HepG2 (cell line): ENCODE data around the gene ANKRD13D. TPM values are rescaled to one million over a fixed set of nuclear protein-coding genes. Genes with fewer than 3 reads are reported as not detected.

Experiments
- ATAC-seq: fragments of 200-7000 bp; cut with Tn5 transposase; 3 replicates; pipeline ENCODE4 v1.9.1; 2020; ENCODE audit warnings: mild to moderate bottlenecking, moderate library complexity
- BruUV-seq: library from RNA; stranded (reverse); fragments of 400-500 nt; replicated peaks from 2 replicates; lab custom pipeline; 2021; lab: Mats Ljungman, UMichigan
- CTCF ChIA-PET: fragments of 300-600 bp; formaldehyde crosslinking; extraction: SDS; loops from one replicate; lab custom pipeline; 2021; ENCODE audit warnings: low total read pairs, inconsistent platforms, low intra/inter-chr PET ratio; lab: Yijun Ruan, JAX
- POLR2A ChIA-PET: fragments of 350-600 bp; sonication (Branson Sonifier 250); formaldehyde crosslinking; loops from one replicate; lab custom pipeline; 2020; ENCODE audit warnings: antibody characterized with exemption, inconsistent platforms; lab: Yijun Ruan, JAX
- DNase-seq: peaks from one replicate; pipeline ENCODE4 v3.0.0-alpha.2; 2015; ENCODE audit warnings: low spot score
- FAIRE-seq: peaks from 3 replicates; lab custom pipeline; 2011; peaks lifted over from hg19 to GRCh38; lab: Jason Lieb, UNC
- H2AFZ ChIP-seq: one replicate; pipeline ENCODE4 v1.6.1; 2011; ENCODE audit warnings: low read length, inconsistent platforms
- H3K27ac ChIP-seq: fragments of 300-600 bp; 3 replicates; pipeline ENCODE4 v1.8.0; 2011; ENCODE audit warnings: mixed run types, mild to moderate bottlenecking, mixed read lengths, low read length, inconsistent platforms; ENCODE audit not compliant: insufficient read depth; ENCODE audit errors: extremely low read length
- H3K27me3 ChIP-seq, 2 experiments: fragments of 200-600 bp in 1 of 2; 2 replicates in 1 of 2; 3 replicates in 1 of 2; pipeline versions ENCODE4 v1.6.0 to v1.8.0; 2011; ENCODE audit warnings: low read length in 2 of 2, mild to moderate bottlenecking in 2 of 2, moderate library complexity in 2 of 2, inconsistent platforms in 1 of 2; ENCODE audit not compliant: insufficient read depth in 2 of 2, control insufficient read depth in 1 of 2
- H3K36me3 ChIP-seq, 2 experiments: fragments of 200-600 bp in 1 of 2; replicated peaks in 1 of 2; 2 replicates in 1 of 2; 3 replicates in 1 of 2; pipeline versions ENCODE4 v1.5.1 to v1.8.0; 2011; ENCODE audit warnings: low read length in 2 of 2, inconsistent platforms in 1 of 2; ENCODE audit not compliant: insufficient read depth in 2 of 2, control insufficient read depth in 1 of 2
- H3K4me1 ChIP-seq: 2 replicates; pipeline ENCODE4 v1.5.1; 2012; ENCODE audit warnings: low read length, inconsistent platforms; ENCODE audit not compliant: insufficient read depth
- H3K4me2 ChIP-seq: 2 replicates; pipeline ENCODE4 v1.6.0; 2011; ENCODE audit warnings: low read depth, low read length, inconsistent platforms
- H3K4me3 ChIP-seq, 3 experiments: fragments of 200-600 bp in 1 of 3; sonication (generic), shearing (Covaris generic) in 1 of 3; replicated peaks in 1 of 3; 2 replicates each; pipeline ENCODE4 v1.5.1; 2011 to 2016; ENCODE audit warnings: low read length in 3 of 3, inconsistent platforms in 2 of 3, low read depth in 2 of 3, mild to moderate bottlenecking in 2 of 3, control low read depth in 1 of 3, mixed read lengths in 1 of 3; ENCODE audit not compliant: insufficient read depth in 1 of 3
- H3K79me2 ChIP-seq: one replicate; pipeline ENCODE4 v1.6.1; 2011; ENCODE audit warnings: low read length, inconsistent platforms; ENCODE audit not compliant: insufficient read depth
- H3K9ac ChIP-seq: 2 replicates; pipeline ENCODE4 v1.6.0; 2011; ENCODE audit warnings: mild to moderate bottlenecking, low read depth, low read length, inconsistent platforms; ENCODE audit not compliant: insufficient read depth
- H3K9me3 ChIP-seq: 2 replicates; pipeline ENCODE4 v1.5.1; 2012; ENCODE audit warnings: mild to moderate bottlenecking, low read length
- H4K20me1 ChIP-seq: 2 replicates; pipeline ENCODE4 v1.6.0; 2011; ENCODE audit warnings: inconsistent platforms, mild to moderate bottlenecking, low read length, moderate library complexity; ENCODE audit not compliant: insufficient read depth
- CEBPG ChIP-seq: IDR thresholded peaks from 2 replicates; pipeline ENCODE4 v1.6.1; 2016
- HCFC1 ChIP-seq: fragments of 150-350 bp; IDR thresholded peaks from 2 replicates; pipeline ENCODE4 v1.6.1; 2014; ENCODE audit warnings: low read depth, low read length
- MZF1 ChIP-seq: sonication (generic); formaldehyde crosslinking; IDR thresholded peaks from 2 replicates; pipeline ENCODE4 v1.8.1; 2023; ENCODE audit warnings: mild to moderate bottlenecking, missing genetic modification reagents, borderline replicate concordance
- NFATC3 ChIP-seq: sonication (generic); formaldehyde crosslinking; IDR thresholded peaks from 2 replicates; pipeline ENCODE4 v1.5.1; 2020; ENCODE audit warnings: mild to moderate bottlenecking, missing genetic modification reagents
- NFIC ChIP-seq: IDR thresholded peaks from 2 replicates; pipeline ENCODE4 v1.6.1; 2012; ENCODE audit warnings: mild to moderate bottlenecking, low read length, inconsistent platforms
- NR1H2 ChIP-seq: sonication (generic); formaldehyde crosslinking; IDR thresholded peaks from 2 replicates; pipeline ENCODE4 v1.8.1; 2022; ENCODE audit warnings: low read depth, missing genetic modification reagents, borderline replicate concordance
- TCF12 ChIP-seq, 2 experiments: fragments of 450-650 bp in 1 of 2; sonication (generic) in 1 of 2; formaldehyde crosslinking in 1 of 2; IDR thresholded peaks; 2 replicates each; pipeline versions ENCODE4 v1.6.1 to v1.8.0; 2017 to 2022; ENCODE audit warnings: antibody characterized with exemption in 1 of 2, mild to moderate bottlenecking in 1 of 2, missing genetic modification reagents in 1 of 2, moderate library complexity in 1 of 2
- ZFP36 ChIP-seq: fragments of 150-350 bp; IDR thresholded peaks from 2 replicates; pipeline ENCODE4 v1.6.1; 2018; ENCODE audit warnings: borderline replicate concordance, low read length, low read depth; ENCODE audit not compliant: partially characterized antibody
- ZKSCAN5 ChIP-seq: sonication (generic); formaldehyde crosslinking; IDR thresholded peaks from 2 replicates; pipeline ENCODE4 v1.5.1; 2020; ENCODE audit warnings: mild to moderate bottlenecking, missing genetic modification reagents
- ZNF10 ChIP-seq: sonication (generic); formaldehyde crosslinking; IDR thresholded peaks from 2 replicates; pipeline ENCODE4 v1.4.0; 2020; ENCODE audit warnings: mild to moderate bottlenecking, low read depth, missing genetic modification reagents, borderline replicate concordance
- ZSCAN30 ChIP-seq: sonication (generic); formaldehyde crosslinking; IDR thresholded peaks from 2 replicates; pipeline ENCODE4 v1.5.0; 2020; ENCODE audit warnings: mild to moderate bottlenecking, missing genetic modification reagents
- WGBS: methylation state at CpG from one replicate; pipeline ENCODE4 v1.1.6; 2017; ENCODE audit warnings: low lambda C conversion rate; 5-methylcytosine and 5-hydroxymethylcytosine counted together
- in situ Hi-C: cut with HindIII; loops from 2 replicates; pipeline ENCODE4 v1.10.0; 2017; ENCODE audit warnings: low pct_unique_long_range_greater_than_20kb; ENCODE audit not compliant: extremely low pct_ligation_motif_present
- intact Hi-C: fragments of 100-400 bp; cut with micrococcal nuclease; formaldehyde crosslinking; loops from one replicate; pipeline ENCODE4 v1.10.0; 2022; ENCODE audit not compliant: unreplicated experiment
- polyA plus RNA-seq, 8 experiments: library from polyadenylated mRNA; depleted of rRNA in 3 of 8; stranded (reverse) in 7 of 8; unstranded in 1 of 8; fragments of >200 nt; fragmentation: Illumina TruSeq in 4 of 8; extraction: Trizol in 4 of 8; gene quantifications; 2 replicates each; pipeline versions ENCODE4 v1.2.1 to v1.2.3, GENCODE V29; 2011 to 2016; ENCODE audit warnings: low read depth in 4 of 8, missing spikeins in 1 of 8, mixed read lengths in 1 of 8; ENCODE audit not compliant: insufficient read depth in 1 of 8
- total RNA-seq, 5 experiments: library from RNA; depleted of rRNA; stranded (reverse); fragments of >200 nt; fragmentation: Illumina TruSeq; extraction: Trizol; gene quantifications; 2 replicates each; pipeline ENCODE4 v1.2.3, GENCODE V29; 2016; ENCODE audit warnings: low read depth in 1 of 5
- TF ChIP-seq, protein P1 (sequence below): sonication (generic); formaldehyde crosslinking; IDR thresholded peaks from 2 replicates; pipeline ENCODE4 v1.5.0; 2020; ENCODE audit warnings: mild to moderate bottlenecking, missing genetic modification reagents

Gene ANKRD13D
- total and polyA plus RNA-seq, 2 of the 13 experiments (the other 11 are each of a cell fraction or from before 2014, with no cell fraction given), result 18.6 to 27.3 TPM

GRCh38 chr11:67322049-67322448 is 32.9 kb downstream of the ANKRD13D start:
- Histone ChIP-seq H4K20me1 (no peaks in the 10 kb centered on the region), H3K27me3 (no peaks in the 10 kb centered on the region), H3K27ac (no peak overlapping the region), H2AFZ (no peak overlapping the region), H3K9ac (no peak overlapping the region), H3K4me2 (no peak overlapping the region), H3K4me3 (no peak overlapping the region), H3K79me2 (no peaks in the 10 kb centered on the region), H3K36me3 (no peaks in the 10 kb centered on the region), H3K4me1 (peaks cover 10% of the 10 kb centered on the region), H3K9me3 (no peaks in the 10 kb centered on the region)
- ATAC-seq (no peak), FAIRE-seq (no peak), DNase-seq (no peak)
- POLR2A ChIA-PET, result interaction anchor here (0.9 to 1.2 kb wide), 2 partner anchors 30 to 60 kb away, joined by 3 read pairs; no protein-coding TSS in a partner anchor
- intact Hi-C loops (no loop called here), in situ Hi-C loops (no loop called here)
- WGBS, result 91% methylated on average over 3 of the region's 3 CpGs
- CTCF ChIA-PET, result no interaction called here
- TF ChIP-seq ZSCAN30, result no peak
- no peak for TF ChIP-seq CEBPG (CRISPR knock-in tag)
- TF ChIP-seq, protein P1, sequence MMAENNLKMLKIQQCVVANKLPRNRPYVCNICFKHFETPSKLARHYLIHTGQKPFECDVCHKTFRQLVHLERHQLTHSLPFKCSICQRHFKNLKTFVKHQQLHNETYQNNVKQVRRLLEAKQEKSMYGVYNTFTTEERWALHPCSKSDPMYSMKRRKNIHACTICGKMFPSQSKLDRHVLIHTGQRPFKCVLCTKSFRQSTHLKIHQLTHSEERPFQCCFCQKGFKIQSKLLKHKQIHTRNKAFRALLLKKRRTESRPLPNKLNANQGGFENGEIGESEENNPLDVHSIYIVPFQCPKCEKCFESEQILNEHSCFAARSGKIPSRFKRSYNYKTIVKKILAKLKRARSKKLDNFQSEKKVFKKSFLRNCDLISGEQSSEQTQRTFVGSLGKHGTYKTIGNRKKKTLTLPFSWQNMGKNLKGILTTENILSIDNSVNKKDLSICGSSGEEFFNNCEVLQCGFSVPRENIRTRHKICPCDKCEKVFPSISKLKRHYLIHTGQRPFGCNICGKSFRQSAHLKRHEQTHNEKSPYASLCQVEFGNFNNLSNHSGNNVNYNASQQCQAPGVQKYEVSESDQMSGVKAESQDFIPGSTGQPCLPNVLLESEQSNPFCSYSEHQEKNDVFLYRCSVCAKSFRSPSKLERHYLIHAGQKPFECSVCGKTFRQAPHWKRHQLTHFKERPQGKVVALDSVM, result no peak
- TF ChIP-seq ZKSCAN5 (CRISPR knock-in tag), result no peak
- no peak for TF ChIP-seq HCFC1
- TF ChIP-seq NFATC3 (CRISPR knock-in tag), result no peak
- TF ChIP-seq ZNF10 (CRISPR knock-in tag), result no peak
- no peak for TF ChIP-seq MZF1
- TF ChIP-seq NR1H2 (CRISPR knock-in tag), result no peak
- no peak for TF ChIP-seq TCF12 (IDR thresholded peaks at IDR 0.05)
- TF ChIP-seq TCF12 (CRISPR knock-in tag; IDR thresholded peaks at IDR 0.05), result no peak
- TF ChIP-seq ZFP36, result no peak
- TF ChIP-seq NFIC, result no peak
- BruUV-seq, result no TSS peak
